AG04449 (cell line): Measurements from ENCODE around the gene CASQ1.

Experiments used
- CTCF ChIA-PET: fragments of 350-600 bp; formaldehyde crosslinking; extraction: SDS; loops from one replicate; lab custom pipeline; 2021; ENCODE audit warnings: antibody characterized with exemption; lab: Yijun Ruan, JAX
- POLR2A ChIA-PET: fragments of 400-600, 350-600 bp; formaldehyde crosslinking; extraction: SDS; loops from one replicate; lab custom pipeline; 2020; ENCODE audit warnings: antibody characterized with exemption, inconsistent platforms; lab: Yijun Ruan, JAX
- DNase-seq: peaks from one replicate; pipeline ENCODE4 v3.0.0-alpha.2; 2010; ENCODE audit warnings: low read depth, low spot score
- H3K4me3 ChIP-seq: 2 replicates; pipeline ENCODE4 v1.5.1; 2011; ENCODE audit warnings: low read depth, mild to moderate bottlenecking, control low read depth, low read length
- TF ChIP-seq, protein P1 (sequence below): IDR thresholded peaks from one replicate; pipeline ENCODE4 v1.5.1; 2011; ENCODE audit warnings: mild to moderate bottlenecking, moderate library complexity, low read length, control low read depth, inconsistent platforms; ENCODE audit not compliant: insufficient read depth; ENCODE audit errors: missing control alignments

Gene CASQ1

DNA sequence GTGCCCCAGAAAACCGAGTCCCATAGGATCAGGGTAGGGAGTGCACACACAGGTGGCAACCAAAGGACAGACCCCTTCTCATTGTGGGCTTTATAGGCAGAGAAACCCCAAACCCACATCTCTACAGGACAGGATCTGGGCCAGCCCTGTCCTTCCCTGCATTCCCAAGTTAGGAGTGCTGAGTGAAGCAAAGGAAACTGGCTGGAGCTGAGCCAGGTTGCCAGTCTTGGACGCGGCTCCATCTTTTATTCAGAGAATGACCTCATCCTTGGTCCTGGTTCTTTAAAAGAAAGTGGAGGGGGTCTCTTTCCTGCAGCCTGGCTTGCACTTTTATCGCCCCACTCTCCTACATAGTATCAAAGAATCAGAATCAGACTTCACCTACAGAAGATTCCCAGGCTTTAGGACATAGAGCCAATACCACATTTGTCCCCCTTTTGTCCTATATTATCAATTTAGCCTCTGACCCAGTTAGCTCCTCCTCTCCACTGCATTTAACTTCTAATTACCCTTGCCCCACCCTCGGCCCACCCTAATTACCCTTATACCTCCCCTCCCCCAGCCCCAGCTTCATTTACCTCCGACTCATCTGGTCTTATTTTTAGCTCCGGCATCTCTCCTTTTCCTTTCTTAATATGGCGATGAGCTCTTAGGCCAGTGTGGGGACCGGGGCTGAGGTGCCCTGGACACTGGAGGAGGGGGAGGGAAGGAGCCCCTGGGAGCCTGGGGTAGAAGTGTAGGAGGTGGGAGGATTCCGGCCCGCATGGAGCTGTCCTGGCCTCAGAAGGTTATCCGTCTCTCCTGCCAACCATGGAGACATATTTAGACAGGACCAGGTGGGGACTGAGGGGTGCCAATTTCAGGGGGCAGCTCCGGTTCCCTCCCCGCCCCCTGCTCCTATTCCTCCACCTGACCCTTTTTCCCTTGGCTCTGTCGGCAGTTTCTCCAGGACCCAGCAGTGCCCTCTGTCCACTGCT lies at the start of gene CASQ1:
CASQ1 (plus strand) TSS at position 927 of the 977 bp plus-strand sequence. CDS start 177 bp downstream, outside the sequence.
- TF ChIP-seq, protein P1, sequence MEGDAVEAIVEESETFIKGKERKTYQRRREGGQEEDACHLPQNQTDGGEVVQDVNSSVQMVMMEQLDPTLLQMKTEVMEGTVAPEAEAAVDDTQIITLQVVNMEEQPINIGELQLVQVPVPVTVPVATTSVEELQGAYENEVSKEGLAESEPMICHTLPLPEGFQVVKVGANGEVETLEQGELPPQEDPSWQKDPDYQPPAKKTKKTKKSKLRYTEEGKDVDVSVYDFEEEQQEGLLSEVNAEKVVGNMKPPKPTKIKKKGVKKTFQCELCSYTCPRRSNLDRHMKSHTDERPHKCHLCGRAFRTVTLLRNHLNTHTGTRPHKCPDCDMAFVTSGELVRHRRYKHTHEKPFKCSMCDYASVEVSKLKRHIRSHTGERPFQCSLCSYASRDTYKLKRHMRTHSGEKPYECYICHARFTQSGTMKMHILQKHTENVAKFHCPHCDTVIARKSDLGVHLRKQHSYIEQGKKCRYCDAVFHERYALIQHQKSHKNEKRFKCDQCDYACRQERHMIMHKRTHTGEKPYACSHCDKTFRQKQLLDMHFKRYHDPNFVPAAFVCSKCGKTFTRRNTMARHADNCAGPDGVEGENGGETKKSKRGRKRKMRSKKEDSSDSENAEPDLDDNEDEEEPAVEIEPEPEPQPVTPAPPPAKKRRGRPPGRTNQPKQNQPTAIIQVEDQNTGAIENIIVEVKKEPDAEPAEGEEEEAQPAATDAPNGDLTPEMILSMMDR, result no peak
- H3K4me3 ChIP-seq, result no peak within 1 kb of the TSS
- POLR2A ChIA-PET, result interaction anchor here (0.6 kb wide), 1 partner anchor 71 kb away, joined by 7 read pairs; no protein-coding TSS in a partner anchor
- DNase-seq, result no peak
- CTCF ChIA-PET, result interaction anchor here (0.9 to 8.5 kb wide), 14 partner anchors 9 to 187 kb away, joined by 3 to 214 read pairs (median 28); partner anchors contain the start of gene PEA15

DNA sequence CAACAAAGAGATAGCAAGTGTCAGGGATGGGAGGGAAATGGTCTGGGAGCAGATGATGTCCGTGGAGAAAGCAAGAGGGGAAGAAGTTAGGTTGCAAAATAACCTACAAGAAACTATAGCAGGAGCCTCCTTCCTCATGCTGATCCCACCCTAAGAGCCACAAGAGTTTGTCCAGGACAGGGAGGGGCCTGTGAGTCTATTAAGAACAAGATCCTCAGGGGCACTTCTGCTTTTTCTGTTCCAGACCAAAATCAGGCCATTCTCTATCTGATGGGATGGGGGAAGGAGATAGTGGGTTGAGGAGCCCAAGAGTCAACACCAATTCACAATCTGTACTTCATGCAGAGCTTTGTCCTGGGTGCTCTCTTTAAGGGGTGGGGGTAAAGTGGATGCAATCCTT lies 46.7 kb upstream of the CASQ1 start:
- TF ChIP-seq, protein P1, result no peak
- POLR2A ChIA-PET, result no interaction called here
- H3K4me3 ChIP-seq, result no peak overlapping the region
- CTCF ChIA-PET, result interaction anchor here (1.4 kb wide), 1 partner anchor 50 kb away, joined by 4 read pairs; no protein-coding TSS in a partner anchor
- no peak for DNase-seq

DNA sequence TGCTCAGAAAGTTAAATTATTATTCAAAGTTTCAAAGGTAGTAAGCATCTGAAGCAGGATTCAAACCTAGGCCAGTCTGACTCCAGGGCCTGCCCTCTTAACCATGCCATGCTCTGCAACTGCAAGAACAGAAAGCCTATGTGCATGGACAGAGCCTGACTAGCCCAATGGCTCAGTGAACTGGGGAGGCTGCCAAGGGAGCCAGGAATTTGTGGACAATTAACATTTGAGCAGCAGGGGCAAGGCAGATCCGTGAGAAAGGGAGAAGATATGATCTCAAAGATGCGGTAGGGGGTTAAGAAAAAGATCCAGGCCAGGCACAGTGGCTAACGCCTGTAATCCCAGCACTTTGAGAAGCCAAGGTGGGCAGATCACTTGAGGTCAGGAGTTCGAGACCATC lies 45.5 kb upstream of the CASQ1 start:
- no peak for DNase-seq
- TF ChIP-seq, protein P1, result no peak
- POLR2A ChIA-PET, result no interaction called here
- CTCF ChIA-PET, result no interaction called here
- no peak overlapping the region for H3K4me3 ChIP-seq

DNA sequence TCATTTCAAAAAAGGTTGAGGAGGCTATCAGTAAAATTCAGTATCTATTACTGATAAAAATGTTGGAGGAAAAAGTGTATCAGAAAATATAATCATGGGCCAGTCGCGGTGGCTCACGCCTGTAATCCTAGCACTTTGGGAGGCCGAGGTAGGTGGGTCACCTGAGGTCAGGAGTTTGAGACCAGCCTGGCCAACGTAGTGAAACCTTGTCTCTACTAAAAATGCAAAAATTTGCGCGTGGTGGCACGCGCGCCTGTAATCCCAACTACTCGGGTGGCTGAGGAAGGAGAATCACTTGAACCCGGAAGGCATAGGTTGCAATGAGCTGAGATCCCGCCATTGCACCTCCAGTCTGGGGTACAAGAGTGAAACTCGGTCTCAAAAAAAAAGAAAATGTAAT lies 44.3 kb upstream of the CASQ1 start:
- CTCF ChIA-PET, result no interaction called here
- TF ChIP-seq, protein P1, result no peak
- H3K4me3 ChIP-seq, result no peak overlapping the region
- DNase-seq, result no peak
- POLR2A ChIA-PET, result no interaction called here

DNA sequence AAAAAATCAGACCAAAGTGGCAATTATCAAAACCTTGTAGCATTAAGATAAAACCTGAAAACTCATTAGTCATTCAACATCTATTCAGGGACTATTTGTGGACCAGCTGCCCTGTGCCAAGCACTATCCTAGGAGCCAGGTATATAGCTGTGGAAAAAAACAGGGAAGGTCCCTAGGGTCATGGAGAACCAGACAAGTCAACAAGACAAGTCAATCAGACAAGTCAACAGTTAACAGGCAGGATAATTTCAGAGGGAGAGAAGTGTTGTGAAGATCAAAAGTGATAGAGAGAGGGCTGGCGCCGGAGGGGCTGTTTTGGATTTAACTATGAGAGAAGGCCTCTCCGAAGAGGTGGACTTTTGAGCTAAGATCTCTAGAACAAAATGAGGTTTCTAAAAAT lies 42.3 kb upstream of the CASQ1 start:
- H3K4me3 ChIP-seq, result no peak overlapping the region
- TF ChIP-seq, protein P1, result no peak
- DNase-seq, result no peak
- ChIA-PET POLR2A (interaction anchor here (0.7 kb wide), 1 partner anchor 9 kb away, joined by 3 read pairs; no protein-coding TSS in a partner anchor), CTCF (interaction anchor here (0.9 to 1.9 kb wide), 5 partner anchors 9 to 47 kb away, joined by 3 to 5 read pairs (median 3); no protein-coding TSS in a partner anchor)

DNA sequence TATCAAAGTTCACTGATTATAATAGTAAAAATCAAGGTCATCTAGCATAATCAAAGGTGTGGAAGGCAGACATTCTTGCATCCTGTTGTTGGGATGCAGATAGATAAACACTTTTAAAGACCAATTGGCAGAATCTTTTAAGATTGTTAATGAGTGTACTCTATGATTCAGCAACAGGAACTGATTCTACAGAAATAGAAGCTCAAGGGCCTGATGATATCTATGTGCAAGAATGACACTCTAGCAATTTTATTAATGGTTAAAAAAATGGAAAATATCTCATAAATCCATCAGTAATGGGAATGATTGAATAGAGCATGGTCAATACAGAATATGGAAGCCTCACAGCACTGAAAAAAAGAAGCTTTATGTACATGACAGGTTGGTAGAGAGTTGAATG lies 41.1 kb upstream of the CASQ1 start:
- POLR2A ChIA-PET, result no interaction called here
- no peak for DNase-seq
- TF ChIP-seq, protein P1, result no peak
- CTCF ChIA-PET, result interaction anchor here (0.7 to 0.9 kb wide), 5 partner anchors 10 to 227 kb away, joined by 3 to 4 read pairs (median 4); no protein-coding TSS in a partner anchor
- H3K4me3 ChIP-seq, result no peak overlapping the region
